HG03442 (cell line): ENCODE data around the gene CCDC92B.
"Not testable (repeated sequence)": the region's sequence is repeated elsewhere in the genome, so short reads cannot be mapped to it uniquely, and the experiment has no call there.

Experiments used
- ATAC-seq: cut with Tn5 transposase; IDR thresholded peaks from one replicate; pipeline ENCODE4 v1.9.1; 2021; ENCODE audit warnings: mild to moderate bottlenecking, moderate library complexity; ENCODE audit not compliant: unreplicated experiment

Gene CCDC92B

DNA sequence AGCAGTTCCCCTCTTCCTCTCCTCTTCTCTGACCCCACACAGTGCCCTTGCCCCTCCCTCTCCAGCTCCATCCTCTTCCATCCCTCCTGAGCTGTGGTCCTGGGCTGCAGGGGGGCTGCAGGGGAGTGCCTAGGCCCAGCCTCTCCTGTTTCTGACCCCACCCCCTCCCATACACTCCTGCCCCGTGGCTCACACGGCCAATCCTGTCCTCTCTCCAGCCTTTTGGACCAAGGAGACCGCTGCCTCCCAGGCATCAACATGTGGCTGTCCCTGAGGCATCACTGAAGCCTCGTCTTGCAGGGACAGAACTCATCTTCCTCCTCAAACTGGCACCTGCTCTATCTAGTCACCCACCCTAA is 44.6 kb downstream of the CCDC92B start:
- ATAC-seq: no peak

DNA sequence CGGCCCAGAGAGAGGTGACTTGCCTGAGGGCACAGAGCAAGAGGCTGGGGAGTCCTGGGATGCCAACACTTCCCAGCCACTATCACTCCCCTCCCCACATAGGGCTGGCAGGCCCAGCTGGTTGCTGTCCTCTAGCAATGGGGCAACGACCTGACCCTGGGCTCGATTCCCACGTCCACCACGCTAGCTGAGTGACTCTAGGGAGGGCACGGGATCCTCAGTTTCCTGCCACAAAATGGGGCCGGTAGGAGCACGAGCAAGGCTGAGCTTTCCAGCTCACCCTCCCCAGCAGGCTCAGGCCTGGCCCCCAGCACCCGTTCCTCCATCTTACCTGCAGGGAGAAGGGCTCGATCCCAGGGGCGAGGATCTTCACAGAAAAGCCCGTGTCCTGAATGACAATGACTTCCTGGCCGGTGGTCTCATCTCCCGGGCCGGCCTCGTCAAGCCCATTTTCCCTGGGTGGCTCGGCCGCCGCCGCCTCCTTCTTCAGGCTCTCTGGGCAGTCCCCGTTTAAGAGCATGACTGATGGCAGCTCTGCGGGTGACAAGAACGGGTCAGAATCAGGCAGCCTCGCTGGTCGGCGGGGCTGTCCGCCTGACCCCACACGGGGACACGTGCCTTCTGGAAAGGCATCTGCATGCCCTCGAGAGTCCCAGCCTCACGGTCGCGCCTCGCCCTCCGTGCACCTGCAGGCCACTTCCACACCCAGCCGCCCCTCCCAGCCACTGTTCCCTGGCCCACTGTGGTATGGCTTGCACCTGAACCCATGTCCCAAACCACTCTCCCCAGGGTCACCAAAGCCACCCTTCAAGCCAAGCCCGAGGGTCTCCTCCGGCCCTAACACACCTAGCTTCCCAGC is 45.2 kb downstream of the CCDC92B start:
- ATAC-seq: no peak

DNA sequence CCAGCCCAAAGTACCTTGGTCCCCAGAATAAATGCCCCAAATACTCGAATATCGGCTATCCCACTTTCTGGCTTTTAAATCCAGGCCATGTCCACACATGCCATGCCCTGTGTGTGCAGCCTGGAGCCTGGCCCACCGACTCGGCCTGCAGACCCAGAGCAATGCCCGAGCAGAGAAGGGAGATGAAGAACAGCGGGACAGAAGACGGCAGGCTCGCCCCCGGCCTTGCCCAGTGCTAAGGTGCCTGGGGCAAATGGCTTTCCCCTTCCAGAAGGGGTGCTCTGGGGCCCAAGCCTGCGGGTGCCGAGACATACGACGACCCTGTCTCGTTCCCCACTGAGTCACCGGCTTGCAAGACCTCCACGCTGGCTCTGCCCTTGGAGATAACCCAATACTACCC is 45.8 kb downstream of the CCDC92B start:
- ATAC-seq: no peak

DNA sequence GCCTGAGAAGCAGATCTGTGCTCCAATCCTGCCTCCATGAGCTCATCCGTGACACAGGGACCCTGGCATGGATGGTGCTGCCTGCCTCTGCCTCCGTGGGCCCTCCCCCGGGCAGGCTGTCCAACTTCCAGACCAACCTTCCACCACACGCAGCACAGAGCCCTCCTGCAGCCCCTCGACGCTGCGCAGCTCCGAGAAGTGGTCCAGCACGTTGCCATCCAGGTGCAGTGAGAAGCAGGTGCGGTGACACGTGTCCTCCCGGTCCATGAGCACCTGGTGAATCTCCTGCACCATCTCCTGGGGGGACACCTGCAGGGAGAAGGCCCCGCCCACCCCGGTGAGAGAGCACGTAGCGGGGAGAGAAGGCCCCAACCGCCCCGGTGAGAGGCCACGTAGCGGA is 46.3 kb downstream of the CCDC92B start:
- ATAC-seq: no peak

DNA sequence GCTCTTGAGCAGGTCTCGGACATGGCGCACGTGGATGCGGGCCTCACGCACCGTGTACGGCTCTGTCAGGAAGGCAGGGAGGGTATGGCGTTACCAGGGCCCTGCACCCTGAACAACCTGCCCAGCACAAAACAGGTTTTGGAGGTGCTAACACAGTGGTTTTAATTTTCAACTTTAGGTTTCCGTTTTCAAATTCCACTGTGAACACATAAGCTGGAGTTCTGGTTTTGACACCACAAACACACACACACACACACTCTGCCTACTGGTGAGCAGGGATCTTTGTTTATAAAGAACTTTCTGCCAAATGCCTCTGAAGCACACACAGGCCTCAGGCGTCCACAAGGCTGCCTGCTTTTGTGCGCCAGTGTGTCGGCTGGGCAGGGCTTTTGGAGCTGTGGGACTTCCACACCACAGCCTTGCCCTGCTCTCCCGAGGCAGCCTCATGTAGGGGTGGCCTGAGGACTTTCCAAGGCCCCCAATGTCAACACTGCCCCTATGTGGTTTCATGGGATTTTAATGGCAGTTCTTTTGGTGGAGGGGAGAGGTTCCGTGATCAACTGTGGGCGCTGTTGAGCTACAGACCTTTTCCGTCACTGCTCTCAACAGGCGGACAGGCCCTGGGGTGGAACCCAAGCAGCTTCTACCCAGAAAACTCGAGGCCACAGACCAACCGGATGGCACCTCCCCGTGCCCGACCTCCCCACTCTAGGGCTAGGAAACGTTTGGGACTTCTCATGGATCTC is 47.3 kb downstream of the CCDC92B start:
- no peak for ATAC-seq

- no peak for ATAC-seq
These were observed 48.1 kb downstream of the CCDC92B start for GRCh38 chr17:2701161-2701995.

GRCh38 chr17:2700491-2701141 is 48.8 kb downstream of the CCDC92B start:
- ATAC-seq: no peak

GRCh38 chr17:2700030-2700490 is 49.4 kb downstream of the CCDC92B start:
- ATAC-seq: no peak

- ATAC-seq: not testable (repeated sequence)
These were observed 50.1 kb downstream of the CCDC92B start for GRCh38 chr17:2699216-2699805.

DNA sequence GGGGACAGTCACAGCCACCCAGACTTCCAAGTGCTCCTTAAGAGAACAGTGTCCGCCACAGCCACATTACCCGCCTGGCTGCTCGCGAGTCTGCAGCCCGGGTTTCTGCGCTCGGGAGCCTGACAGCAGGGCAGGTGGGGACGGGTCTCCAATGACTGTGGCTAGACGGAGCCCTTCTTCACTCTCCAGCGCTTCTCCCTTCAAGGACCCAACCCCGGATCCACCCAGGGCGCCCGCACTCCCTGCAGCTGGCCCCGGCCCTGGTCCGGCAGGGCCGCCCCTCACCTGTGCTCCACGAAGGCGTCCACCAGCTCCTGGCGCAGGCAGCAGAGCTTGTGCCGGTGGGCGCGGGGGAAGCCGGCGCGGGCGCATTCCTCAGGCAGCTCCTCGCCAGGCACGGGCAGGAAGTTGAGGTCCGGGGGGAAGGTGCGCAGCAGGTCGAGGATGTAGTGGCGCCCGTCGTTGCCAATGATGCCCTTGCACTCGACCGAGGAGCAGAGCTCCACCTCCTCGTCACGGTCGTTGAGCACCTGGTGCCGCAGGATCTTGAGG is 51.8 kb downstream of the CCDC92B start:
- ATAC-seq: no peak

DNA sequence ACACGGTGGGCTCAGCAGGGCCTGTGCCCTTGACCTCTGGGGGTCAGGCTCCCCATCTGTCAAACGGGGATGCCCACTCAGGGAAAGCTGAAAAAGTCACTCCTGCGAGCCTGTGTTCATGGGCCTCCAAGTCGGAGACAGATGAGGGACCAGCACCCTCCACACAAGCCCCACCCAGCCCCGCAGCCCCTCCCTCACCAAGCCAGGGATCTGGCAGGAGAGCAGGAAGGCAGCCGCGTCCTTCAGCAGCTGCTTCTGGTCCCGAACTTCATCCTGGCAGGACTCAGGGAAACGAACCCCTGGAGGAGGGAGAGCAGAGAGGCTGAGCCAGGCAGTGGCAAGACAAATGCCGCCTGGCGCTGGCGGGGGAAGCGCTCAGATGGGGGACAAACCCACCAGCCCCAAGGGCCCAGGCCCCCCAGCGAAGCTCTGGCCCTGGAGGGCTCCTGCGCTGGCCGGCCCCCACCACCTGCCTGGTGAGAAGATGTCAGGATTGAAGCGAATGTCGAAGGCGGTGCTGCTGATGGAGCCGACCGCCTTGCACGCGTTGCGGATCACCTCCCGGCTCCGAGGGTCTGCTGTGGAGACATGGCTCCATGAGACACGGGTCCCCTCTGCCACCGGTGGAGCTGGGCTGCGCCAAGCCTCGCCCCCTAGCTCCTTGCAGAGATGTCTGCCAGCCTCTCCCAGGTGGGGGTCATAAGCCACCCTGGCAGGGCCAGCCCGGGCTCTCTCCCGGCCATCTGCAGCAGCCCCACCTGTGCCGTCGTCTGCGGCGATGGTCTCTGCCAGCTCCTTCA is 53.3 kb downstream of the CCDC92B start:
- no peak for ATAC-seq

GRCh38 chr17:2695243-2695960 is 54.0 kb downstream of the CCDC92B start:
- ATAC-seq: no peak

DNA sequence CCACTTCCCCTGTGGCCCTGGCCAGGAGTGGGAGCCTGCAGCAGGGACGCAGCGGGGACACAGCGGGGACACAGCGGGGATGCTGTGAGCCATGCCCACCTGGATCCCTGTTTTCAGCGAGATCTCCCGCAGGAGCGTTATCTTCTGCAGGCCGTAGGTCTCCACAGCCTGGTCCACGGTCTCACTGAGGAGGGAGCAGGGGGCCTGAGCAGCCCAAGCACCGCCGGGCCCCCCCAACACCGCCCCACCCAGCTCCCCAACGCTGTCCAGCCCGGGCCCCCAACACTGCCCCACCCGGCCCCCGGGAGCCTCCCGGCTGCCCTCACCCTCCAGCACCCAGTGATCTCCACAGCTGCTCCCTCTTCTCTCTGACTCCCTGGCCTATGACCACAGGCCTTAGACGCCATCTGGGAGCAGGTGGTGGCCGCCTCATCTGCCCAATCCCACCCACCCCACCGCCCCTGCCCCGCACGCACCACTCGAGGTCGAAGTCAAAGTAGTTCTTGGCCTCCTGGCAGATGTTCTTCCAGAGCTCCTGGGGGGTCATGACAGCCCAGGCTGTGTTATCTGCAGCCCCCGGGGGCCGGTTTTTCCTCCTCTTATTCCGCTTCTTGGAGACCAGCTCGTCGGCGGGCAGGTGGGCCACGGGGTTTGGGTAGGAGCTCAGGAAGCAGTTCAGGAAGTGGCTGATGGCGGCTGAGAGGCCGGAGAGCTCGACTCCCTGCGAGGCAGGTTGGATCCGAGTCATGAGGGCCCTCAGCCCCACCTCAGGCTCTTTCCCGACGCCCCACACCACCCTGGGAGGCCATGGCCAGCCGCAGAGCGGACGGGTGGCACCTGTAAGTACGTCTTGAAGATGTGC is 54.8 kb downstream of the CCDC92B start:
- ATAC-seq: no peak

DNA sequence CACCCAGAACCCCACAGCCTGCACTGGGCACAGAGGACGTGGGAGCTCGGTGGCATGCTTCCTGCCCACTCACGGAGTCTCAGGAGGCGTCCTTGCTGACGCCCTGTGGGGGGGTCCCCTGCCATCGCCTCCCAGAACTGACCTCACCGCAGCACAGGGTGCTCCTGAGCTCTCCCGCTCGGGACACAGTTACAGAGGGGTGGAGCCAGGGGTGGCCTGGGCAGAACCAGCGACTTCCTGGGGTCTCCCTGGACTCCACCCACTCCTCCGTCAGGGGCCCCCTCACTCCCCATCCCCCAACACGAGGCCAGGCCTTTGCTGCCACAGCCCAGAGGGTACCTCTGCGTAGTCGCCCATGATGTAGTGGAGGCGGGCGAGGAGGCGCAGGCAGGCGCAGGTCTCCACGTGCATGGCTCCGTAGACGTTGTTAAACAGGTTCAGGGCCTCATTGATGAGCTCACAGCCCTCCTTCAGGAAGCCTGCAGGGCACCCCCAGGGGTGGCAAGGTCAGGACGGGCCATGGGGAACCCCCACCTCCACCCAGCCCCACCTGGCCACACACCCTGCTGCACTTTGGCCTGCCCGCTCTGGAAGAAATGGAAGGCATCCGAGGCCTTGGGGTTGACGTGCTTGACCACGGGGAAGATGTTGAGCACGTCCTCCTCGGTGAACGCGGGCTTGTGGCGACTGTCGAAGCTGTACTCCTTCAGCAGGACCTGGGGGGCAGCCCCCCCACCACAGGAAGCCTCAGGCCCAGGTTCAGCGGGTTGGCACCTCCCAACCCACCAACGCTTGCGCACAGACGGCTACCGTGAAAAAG is 55.7 kb downstream of the CCDC92B start:
- ATAC-seq: no peak

DNA sequence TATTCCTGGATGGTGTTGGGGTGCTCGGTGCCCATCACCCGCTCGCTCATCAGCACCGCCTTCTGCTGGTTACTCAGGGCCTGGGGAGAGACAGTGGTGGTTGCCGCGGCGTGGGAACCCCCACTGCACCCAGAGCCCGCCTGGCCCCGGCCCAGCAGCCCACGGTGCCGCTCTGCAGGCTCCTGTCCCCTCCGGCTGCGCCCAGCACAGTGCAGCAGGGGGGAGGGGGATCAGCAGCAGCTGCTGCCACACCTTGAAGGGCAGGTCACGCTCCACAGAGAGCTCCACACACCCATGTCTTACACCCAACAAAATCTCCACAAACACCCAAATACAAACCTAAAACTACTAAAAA is 56.7 kb downstream of the CCDC92B start:
- no peak for ATAC-seq

DNA sequence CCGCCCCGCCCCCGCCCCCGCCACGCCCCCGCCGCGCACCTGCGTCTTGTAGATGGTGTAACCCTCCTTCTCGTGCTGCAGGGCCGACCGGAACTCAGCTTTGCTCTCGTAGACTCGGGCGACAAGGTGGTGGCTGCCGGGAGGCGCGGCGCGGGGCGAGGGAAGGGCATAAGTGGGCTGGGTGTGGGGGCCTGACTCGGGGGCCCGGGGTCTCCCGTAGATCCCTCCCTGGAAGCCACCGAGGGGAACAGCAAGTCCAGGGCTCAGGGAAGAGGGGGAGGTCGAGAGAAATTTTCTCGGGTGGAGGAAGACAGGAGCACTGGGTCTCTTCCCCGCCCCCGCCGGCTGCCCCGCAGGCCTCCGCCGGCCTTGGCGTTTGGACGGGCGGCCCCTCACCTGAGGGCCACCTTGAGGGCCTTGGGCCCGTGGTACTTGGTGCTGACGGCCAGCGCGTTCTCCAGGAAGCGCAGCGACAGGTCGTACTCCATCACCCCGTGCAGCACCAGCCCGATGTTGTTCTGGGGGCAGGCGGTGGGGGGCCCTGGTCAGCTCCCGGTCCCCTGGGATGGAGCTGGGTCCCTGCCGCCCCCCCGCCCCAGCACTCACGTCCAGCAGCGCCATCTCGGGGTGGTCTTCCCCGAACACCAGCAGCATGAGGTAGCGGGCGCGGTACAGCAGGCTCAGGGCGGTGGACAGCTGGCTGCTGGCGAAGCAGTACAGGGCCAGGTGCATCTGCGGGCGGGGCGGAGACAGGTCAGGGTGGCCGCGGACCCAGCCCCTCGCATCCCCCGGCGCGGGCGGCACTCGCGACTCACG is 57.3 kb downstream of the CCDC92B start:
- no peak for ATAC-seq
